Right ventricle myocardium superior (tissue), 1 donor: ENCODE measurements around the gene MICOS13. TPM values are rescaled to one million over a fixed set of nuclear protein-coding genes. Genes with fewer than 3 reads are reported as not detected.
"Not testable (repeated sequence)": the region's sequence is repeated elsewhere in the genome, so short reads cannot be mapped to it uniquely, and the experiment has no call there.

Source experiments
- ATAC-seq: fragments of 200-7000 bp; cut with Tn5 transposase; one replicate; pipeline ENCODE4 v1.9.1; 2020; ENCODE audit warnings: mild to moderate bottlenecking; ENCODE audit not compliant: poor library complexity
- DNase-seq: peaks from one replicate; pipeline ENCODE4 v3.0.0-alpha.2; 2020
- intact Hi-C: fragments of 100-400 bp; cut with DNase I; formaldehyde crosslinking; loops from one replicate; pipeline ENCODE4 v1.11.2; 2022
- total RNA-seq: library from RNA; stranded (reverse); fragmentation: NEBNext Ultra II Directional; extraction: Animal tissue kit (Norgen Biotek cat#: 25700); gene quantifications from one replicate; pipeline ENCODE4 v1.2.1, GENCODE V29; 2021
- donor health status: DM: no; HTN: yes; CAD: no; lungs with severe emphysema.

MICOS13 gene
- total RNA-seq, 1 donor from 2014 or later = 165 TPM

- peak; percentile 27 for ATAC-seq
- DNase-seq = peak; percentile 86
- intact Hi-C loops = no loop called here
Observed at GRCh38 chr19:5690955-5691821, 10.9 kb upstream of the MICOS13 start.

GRCh38 chr19:5690125-5690954, 10.0 kb upstream of the MICOS13 start, which contains the start of gene RPL36:
Gene RPL36 (plus strand): TSS chr19:5690295. CDS start chr19:5690508, 213 bp downstream.
- ATAC-seq (peak; percentile 81), DNase-seq (peak; percentile 99)
- intact Hi-C loops = no loop called here

DNA sequence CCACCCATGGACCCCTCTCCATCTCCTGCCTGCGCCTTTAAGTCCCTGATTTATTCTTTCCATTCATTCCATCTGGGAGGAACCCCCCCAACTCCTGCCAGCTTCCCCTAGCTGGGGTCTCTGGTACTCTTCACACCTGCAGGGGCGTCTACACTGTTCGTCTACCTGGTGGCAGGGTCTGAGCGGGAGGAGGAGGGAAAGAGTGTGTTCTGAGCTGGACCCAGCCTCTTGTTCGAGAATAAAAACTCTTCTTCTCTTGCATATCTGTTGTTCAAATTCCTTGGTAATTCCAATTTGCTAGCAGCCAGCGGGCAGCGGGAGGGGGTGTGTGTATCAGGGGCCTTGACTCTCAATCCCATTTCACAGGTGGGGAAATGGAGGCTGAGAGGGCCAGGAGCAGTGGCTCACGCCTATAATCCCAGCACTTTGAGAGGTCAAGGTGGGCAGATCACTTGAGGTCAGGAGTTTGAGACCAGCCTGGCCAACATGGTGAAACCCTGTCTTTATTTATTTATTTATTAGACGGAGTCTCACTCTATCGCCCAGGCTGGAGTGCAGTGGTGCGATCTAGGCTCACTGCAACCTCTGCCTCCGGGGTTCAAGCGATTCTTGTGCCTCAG, 8.1 kb upstream of the MICOS13 start:
- peak; percentile 30 for DNase-seq
- intact Hi-C loops, ATAC-seq: not testable (repeated sequence)

DNA sequence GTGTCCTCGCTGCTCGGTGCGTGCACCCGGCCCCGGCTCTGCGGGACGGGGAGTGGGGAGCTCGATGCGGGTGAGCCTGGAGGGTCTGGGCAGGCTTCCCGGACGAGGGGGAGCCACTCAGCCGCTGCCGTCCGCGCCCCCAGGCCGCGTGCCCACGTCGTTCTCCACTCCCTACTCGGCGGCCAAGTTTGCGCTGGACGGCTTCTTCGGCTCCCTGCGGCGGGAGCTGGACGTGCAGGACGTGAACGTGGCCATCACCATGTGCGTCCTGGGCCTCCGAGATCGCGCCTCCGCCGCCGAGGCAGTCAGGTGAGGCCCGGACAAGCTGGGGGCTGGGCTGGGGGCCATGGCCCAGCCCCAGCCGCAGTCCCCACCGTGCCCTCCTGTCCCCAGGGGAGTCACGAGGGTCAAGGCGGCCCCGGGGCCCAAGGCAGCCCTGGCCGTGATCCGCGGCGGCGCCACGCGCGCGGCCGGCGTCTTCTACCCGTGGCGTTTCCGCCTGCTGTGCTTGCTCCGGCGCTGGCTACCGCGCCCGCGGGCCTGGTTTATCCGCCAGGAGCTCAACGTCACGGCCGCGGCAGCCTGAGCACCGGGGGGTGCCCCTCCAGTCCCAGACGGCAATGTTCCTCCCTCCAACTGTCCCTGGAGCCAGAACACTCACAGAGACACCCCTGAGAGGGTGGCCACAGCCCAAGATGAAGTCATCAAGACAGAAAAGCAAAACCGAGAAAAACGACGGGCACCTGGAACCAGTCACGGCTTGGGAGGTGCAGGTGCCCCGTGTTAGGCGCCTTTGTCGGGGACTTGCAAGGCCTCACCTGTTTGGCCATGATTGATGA, 7.3 kb upstream of the MICOS13 start:
- intact Hi-C loops = no loop called here
- DNase-seq (no peak), ATAC-seq (no peak)

DNA sequence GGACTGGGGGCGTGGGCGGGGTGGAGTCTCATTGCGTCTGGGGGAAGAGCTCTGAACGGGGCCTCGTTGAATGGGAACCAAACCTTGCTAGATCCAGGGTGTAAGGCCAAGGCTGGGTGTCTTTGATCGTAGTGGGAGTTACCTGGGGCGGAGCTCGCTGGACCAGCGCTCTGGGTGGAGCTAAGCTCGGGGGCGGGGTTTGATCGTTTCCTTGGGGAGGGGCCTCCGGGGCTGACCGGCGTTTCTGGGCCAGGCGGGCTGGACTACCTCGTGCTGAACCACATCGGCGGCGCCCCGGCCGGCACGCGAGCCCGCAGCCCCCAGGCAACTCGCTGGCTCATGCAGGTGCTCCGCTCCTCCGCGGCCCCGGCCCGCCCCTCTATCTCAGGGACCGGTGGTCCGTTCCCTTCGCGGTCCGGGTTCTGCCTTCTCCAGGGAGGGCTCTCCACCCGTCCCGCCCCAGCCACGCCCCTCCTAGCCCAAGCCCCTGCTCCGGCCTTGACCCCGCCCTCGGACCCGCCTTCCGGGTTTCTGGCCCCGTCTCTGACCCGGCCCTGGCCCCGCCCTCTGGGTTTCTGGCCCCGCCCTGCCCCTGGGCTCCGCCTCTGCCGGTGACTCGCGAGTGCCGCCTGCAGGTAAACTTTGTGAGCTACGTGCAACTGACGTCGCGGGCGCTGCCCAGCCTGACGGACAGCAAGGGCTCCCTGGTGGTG, 6.5 kb upstream of the MICOS13 start:
- intact Hi-C loops = no loop called here
- DNase-seq (peak; percentile 99), ATAC-seq (peak; percentile 82)

DNA sequence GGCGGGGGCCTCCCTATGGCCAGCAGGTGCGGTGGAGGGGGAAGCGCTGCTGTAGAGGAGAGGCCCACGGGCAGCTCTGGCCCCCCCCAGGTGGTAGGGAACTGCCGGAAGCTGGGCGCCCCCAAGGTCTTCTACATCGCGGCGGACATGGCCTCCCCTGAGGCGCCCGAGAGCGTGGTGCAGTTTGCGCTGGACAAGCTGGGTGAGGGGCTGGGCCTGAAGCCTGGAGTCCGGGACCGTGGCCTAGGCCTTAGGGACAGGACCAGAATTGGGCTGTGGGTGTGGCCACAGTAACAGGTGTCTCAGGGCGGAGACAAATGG, 6.0 kb upstream of the MICOS13 start:
- DNase-seq (no peak), ATAC-seq (no peak)
- intact Hi-C loops = no loop called here

GRCh38 chr19:5684694-5685430, 4.5 kb upstream of the MICOS13 start:
- intact Hi-C loops = no loop called here
- DNase-seq = peak; percentile 34
- ATAC-seq = no peak

DNA sequence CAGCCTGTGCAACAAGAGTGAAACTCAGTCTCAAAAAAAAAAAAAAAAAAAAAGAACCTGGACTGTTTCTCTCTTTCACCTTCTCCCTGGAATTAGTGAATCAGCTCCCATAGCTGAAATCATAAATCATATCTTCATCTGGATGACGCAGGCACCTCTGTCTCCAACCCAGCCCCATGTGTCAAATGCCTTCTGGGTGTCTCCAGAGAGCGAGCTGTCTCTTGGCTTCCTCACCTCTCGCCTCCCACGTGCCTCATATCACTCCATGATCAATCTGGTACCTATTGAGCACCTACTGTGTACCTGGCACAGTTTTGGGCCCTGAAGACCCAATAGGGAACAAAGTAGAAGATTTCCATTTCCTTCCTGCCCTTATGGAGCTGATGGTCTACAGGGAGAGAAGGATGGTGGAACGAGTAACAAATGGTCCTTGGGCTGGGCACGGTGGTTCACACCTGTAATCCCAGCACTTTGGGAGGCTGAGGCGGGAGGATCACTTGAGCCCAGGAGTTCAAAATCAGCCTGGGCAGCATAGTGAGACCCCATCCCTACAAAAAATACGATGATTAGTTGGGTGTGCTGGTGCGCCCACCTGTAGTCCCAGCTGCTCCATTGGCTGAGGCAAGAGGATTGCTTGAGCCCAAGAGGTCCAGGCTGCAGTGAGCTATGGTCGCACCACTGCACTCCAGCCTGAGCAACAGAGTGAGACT, 3.0 kb upstream of the MICOS13 start:
- intact Hi-C loops = no loop called here
- no peak for ATAC-seq
- DNase-seq = no peak

GRCh38 chr19:5682107-5682482, 1.8 kb upstream of the MICOS13 start:
- no peak for DNase-seq
- ATAC-seq = no peak
- intact Hi-C loops = no loop called here

DNA sequence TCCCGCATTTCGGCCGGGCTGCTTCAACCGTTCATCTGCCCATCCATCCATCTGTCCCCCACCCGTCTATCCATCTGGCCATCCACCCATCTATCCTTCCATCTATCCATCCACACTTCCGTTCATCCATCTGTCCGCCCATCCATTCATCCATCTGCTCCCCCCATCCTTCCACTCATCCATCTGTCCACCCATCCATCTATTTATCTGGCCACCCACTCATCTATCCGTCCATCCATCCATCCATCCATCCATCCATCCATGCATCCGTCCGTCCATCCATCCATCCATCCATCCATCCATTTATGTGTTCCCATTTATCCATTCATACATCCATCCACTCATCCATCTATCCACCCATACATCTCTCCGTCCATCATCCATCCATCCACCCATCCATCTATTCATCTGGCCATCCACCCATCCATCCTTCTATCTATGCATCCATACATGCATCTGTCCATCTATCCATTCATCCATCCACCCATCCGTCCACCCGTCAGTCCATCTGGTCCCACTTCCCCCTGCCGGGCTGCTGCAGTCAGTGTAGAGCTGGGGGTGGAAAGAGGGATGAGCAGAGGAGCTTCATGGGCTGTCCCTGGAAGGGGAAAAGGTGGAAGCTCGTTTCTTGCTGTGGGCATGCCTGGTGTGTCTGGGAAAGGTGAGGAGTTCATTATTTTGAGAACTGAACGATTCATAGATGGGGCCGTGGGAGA, 1.2 kb upstream of the MICOS13 start:
- intact Hi-C loops = no loop called here
- ATAC-seq (no peak), DNase-seq (no peak)

GRCh38 chr19:5680084-5680436, 256 bp downstream of the MICOS13 start:
- intact Hi-C loops = no loop called here
- DNase-seq = peak; percentile 74
- peak; percentile 4 for ATAC-seq

DNA sequence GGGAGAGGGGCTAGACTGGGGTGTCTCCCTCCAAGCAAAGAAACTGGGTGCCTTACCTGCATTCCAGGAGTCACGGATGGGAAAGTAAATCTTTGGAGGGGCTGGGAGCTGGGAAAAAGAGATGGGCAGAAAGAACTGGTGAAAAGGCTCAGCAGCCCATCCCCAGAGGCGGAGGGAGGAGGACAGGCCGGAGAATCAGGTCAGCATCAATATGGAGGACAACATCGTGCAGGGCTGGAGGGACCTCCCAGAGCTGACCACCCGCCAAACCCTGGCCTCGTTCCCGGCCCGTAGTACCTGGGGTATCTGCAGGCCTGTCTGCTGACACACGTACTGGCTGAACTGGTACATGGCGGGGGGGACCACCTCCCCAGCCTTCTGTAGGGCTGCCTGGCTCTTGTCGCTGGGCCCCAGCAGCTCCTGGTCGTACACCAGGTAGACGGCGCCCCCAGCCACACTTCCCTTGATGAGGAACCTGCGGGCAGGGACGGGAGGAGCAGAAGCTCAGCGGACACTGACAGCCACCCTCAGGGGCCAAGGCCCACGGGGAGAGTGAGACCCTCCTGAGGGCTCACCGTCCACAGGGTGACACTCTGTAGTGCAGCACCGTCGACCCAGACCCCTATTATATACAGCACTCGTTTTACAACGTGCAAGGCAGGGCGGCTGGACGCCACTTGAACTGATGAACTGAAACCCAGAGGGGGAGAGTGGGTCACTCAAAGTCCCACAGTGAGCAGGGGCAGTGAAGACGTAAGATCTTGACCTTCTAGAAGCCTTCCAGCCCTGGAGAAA, 830 bp downstream of the MICOS13 start:
- ATAC-seq (no peak), DNase-seq (no peak)

GRCh38 chr19:5678071-5678718, 2.1 kb downstream of the MICOS13 start:
- ATAC-seq (no peak), DNase-seq (no peak)
- intact Hi-C loops = no loop called here

More for the DNA sequence above, 830 bp downstream of the MICOS13 start:
- intact Hi-C loops = no loop called here

DNA sequence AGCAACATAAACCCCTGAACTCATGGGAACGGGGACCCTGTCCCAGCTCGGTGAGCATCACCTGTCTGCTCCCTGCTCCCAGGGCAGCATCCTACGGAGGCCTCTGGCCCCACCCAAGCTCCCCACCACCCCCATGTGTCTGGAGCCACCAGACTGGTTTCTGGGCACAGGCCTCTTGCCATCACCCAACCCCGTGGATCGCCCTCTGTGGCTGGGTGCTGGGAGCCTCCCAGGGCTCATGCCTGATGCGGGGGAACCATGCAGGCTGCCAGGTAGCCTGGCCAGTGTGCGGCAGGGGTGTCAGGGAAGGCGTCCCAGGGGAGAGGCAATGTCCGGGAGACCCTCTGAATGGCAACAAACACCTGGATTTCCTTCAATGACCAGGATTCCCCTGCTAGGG, 2.7 kb downstream of the MICOS13 start:
- no peak for DNase-seq
- ATAC-seq = no peak
- intact Hi-C loops = no loop called here

- intact Hi-C loops = no loop called here
- ATAC-seq (no peak), DNase-seq (no peak)
Observed at GRCh38 chr19:5677136-5677535, 3.2 kb downstream of the MICOS13 start.
